GM12878 (cell line): Measurements from ENCODE around the gene PRKCZ. TPM values are rescaled to one million over a fixed set of nuclear protein-coding genes. Genes with fewer than 3 reads are reported as not detected.

Source experiments
- ATAC-seq: fragments of 200-7000 bp; cut with Tn5 transposase; 3 replicates; pipeline ENCODE4 v1.9.1; 2020; ENCODE audit warnings: mild to moderate bottlenecking, moderate library complexity
- BruUV-seq: library from RNA; stranded (reverse); fragments of 400-500 nt; replicated peaks from 2 replicates; lab custom pipeline; 2021; lab: Mats Ljungman, UMichigan
- CTCF ChIA-PET: fragments of 300-600 bp; sonication (Branson Sonifier 250); formaldehyde crosslinking; extraction: SDS; loops from one replicate; lab custom pipeline; 2021; ENCODE audit warnings: inconsistent platforms; lab: Yijun Ruan, JAX
- POLR2A ChIA-PET: fragments of 350-600 bp; formaldehyde crosslinking; extraction: SDS; loops from one replicate; lab custom pipeline; 2021; ENCODE audit warnings: inconsistent platforms; lab: Charles Lee
- RAD21 ChIA-PET: fragments of 300-600 bp; sonication (Branson Sonifier 250); formaldehyde crosslinking; loops from one replicate; lab custom pipeline; 2023; ENCODE audit warnings: antibody characterized with exemption; ENCODE audit not compliant: unreplicated experiment; lab: Charles Lee
- SMC1A ChIA-PET: fragments of 300-600 bp; sonication (Branson Sonifier 250); formaldehyde crosslinking; loops from one replicate; lab custom pipeline; 2023; ENCODE audit not compliant: unreplicated experiment, uncharacterized antibody; lab: Charles Lee
- DNase-seq: peaks from one replicate; pipeline ENCODE4 v3.0.0-alpha.2; 2011; ENCODE audit warnings: low read depth, low spot score
- FAIRE-seq: peaks from 3 replicates; lab custom pipeline; 2011; peaks lifted over from hg19 to GRCh38; lab: Jason Lieb, UNC
- H2AFZ ChIP-seq: 2 replicates; pipeline ENCODE4 v1.6.0; 2011; ENCODE audit warnings: low read depth, low read length, control low read depth; ENCODE audit not compliant: control insufficient read depth
- H3K27ac ChIP-seq: 2 replicates; pipeline ENCODE4 v1.5.1; 2011; ENCODE audit warnings: control low read depth; ENCODE audit not compliant: control insufficient read depth, insufficient read depth
- H3K27me3 ChIP-seq, 2 experiments: replicated peaks in 1 of 2; 2 replicates each; pipeline versions ENCODE4 v1.6.0 to v1.6.1; 2011; ENCODE audit warnings: low read length in 1 of 2; ENCODE audit not compliant: control insufficient read depth in 2 of 2, insufficient read depth in 2 of 2
- H3K36me3 ChIP-seq, 2 experiments: 2 replicates each; pipeline ENCODE4 v1.5.1; 2011; ENCODE audit warnings: low read length in 1 of 2; ENCODE audit not compliant: control insufficient read depth in 2 of 2, insufficient read depth in 2 of 2
- H3K4me1 ChIP-seq: 2 replicates; pipeline ENCODE4 v1.6.1; 2011; ENCODE audit warnings: mild to moderate bottlenecking, low read length, moderate library complexity, mixed read lengths; ENCODE audit not compliant: control insufficient read depth, insufficient read depth
- H3K4me2 ChIP-seq: 2 replicates; pipeline ENCODE4 v1.6.0; 2011; ENCODE audit warnings: control low read depth; ENCODE audit not compliant: control insufficient read depth, insufficient read depth
- H3K4me3 ChIP-seq: fragments of 200-600 bp; sonication (generic); 2 replicates; pipeline ENCODE4 v1.5.1; 2016
- H3K79me2 ChIP-seq: 2 replicates; pipeline ENCODE4 v1.6.0; 2011; ENCODE audit warnings: low read length; ENCODE audit not compliant: control insufficient read depth, insufficient read depth
- H3K9ac ChIP-seq: 2 replicates; pipeline ENCODE4 v1.8.0; 2011; ENCODE audit warnings: low read length, control low read depth, mixed read lengths; ENCODE audit not compliant: control insufficient read depth, insufficient read depth
- H3K9me3 ChIP-seq: replicated peaks from 3 replicates; pipeline ENCODE4 v1.5.1; 2011; ENCODE audit warnings: mild to moderate bottlenecking, low read length; ENCODE audit not compliant: control insufficient read depth, insufficient read depth
- H4K20me1 ChIP-seq: 2 replicates; pipeline ENCODE4 v1.6.0; 2011; ENCODE audit not compliant: control insufficient read depth, insufficient read depth
- CBX3 ChIP-seq: fragments of 200-600 bp; sonication (generic); IDR thresholded peaks from 2 replicates; pipeline ENCODE4 v1.6.1; 2016; ENCODE audit warnings: low read depth, borderline replicate concordance
- CREB1 ChIP-seq: IDR thresholded peaks from 2 replicates; pipeline ENCODE4 v1.6.1; 2012; ENCODE audit warnings: low read depth, mild to moderate bottlenecking, inconsistent platforms
- E4F1 ChIP-seq: fragments of 450-650 bp; IDR thresholded peaks from 2 replicates; pipeline ENCODE4 v1.6.1; 2018; ENCODE audit warnings: borderline replicate concordance, mild to moderate bottlenecking; ENCODE audit not compliant: partially characterized antibody
- HCFC1 ChIP-seq: fragments of 150-350 bp; IDR thresholded peaks from 2 replicates; pipeline ENCODE4 v1.6.1; 2014; ENCODE audit warnings: low read length
- MAX ChIP-seq: IDR thresholded peaks from 2 replicates; pipeline ENCODE4 v1.6.1; 2012; ENCODE audit warnings: low read depth, low read length, improper control_type of control experiment
- MLLT1 ChIP-seq: fragments of 450-650 bp; IDR thresholded peaks from 2 replicates; pipeline ENCODE4 v1.6.1; 2016; ENCODE audit warnings: mild to moderate bottlenecking
- MTA3 ChIP-seq: IDR thresholded peaks from 2 replicates; pipeline ENCODE4 v1.6.1; 2012; ENCODE audit warnings: low read length, inconsistent platforms, borderline replicate concordance
- PAX5 ChIP-seq: IDR thresholded peaks from 2 replicates; pipeline ENCODE4 v1.6.1; 2011; ENCODE audit warnings: low read depth, low read length, borderline replicate concordance
- POLR2A ChIP-seq: IDR thresholded peaks from 2 replicates; pipeline ENCODE4 v1.6.1; 2011; ENCODE audit warnings: low read depth, mild to moderate bottlenecking, low read length
- YBX1 ChIP-seq: fragments of 450-650 bp; IDR thresholded peaks from 2 replicates; pipeline ENCODE4 v1.6.1; 2016; ENCODE audit warnings: antibody characterized with exemption
- ZBTB40 ChIP-seq: fragments of 450-650 bp; IDR thresholded peaks from 2 replicates; pipeline ENCODE4 v1.6.1; 2016; ENCODE audit warnings: mild to moderate bottlenecking, moderate library complexity, borderline replicate concordance
- ZNF217 ChIP-seq: fragments of 450-650 bp; IDR thresholded peaks from 2 replicates; pipeline ENCODE4 v1.6.1; 2017; ENCODE audit warnings: antibody characterized with exemption, mild to moderate bottlenecking
- WGBS: methylation state at CpG from one replicate; pipeline ENCODE4 v1.1.6; 2016; ENCODE audit warnings: low lambda C conversion rate; ENCODE audit not compliant: insufficient replicate concordance, insufficient coverage; ENCODE audit errors: missing lambda C conversion rate; 5-methylcytosine and 5-hydroxymethylcytosine counted together
- in situ Hi-C: fragments of 300-500 bp; cut with MboI; formaldehyde crosslinking; loops from 9 replicates; pipeline ENCODE4 v1.14.3; 2018; ENCODE audit warnings: mixed read lengths
- intact Hi-C: fragments of 100-400 bp; cut with micrococcal nuclease; formaldehyde crosslinking; loops from one replicate; pipeline ENCODE4 v1.14.2; 2022; ENCODE audit not compliant: unreplicated experiment
- polyA plus RNA-seq, 11 experiments: library from polyadenylated mRNA; depleted of rRNA in 4 of 11; unstranded in 6 of 11; stranded (reverse) in 5 of 11; fragments of >200 nt; fragmentation: Nextera tagmentation in 4 of 11; fragmentation: Illumina TruSeq in 1 of 11; extraction: Ambion mirVana in 4 of 11; extraction: Trizol in 1 of 11; gene quantifications; 1 replicate in 1 of 11; 2 replicates in 10 of 11; pipeline versions ENCODE4 v1.2.1 to v1.2.3, GENCODE V29; 2011 to 2016; ENCODE audit warnings: inconsistent platforms in 2 of 11, missing spikeins in 2 of 11, low read depth in 1 of 11
- total RNA-seq, 4 experiments: library from RNA; depleted of rRNA in 3 of 4; stranded (reverse); fragments of >200 nt in 3 of 4; fragmentation: Illumina TruSeq in 1 of 4; extraction: Trizol in 1 of 4; gene quantifications; 2 replicates each; pipeline versions ENCODE4 v1.2.1 to v1.2.3, GENCODE V29; 2013 to 2021

PRKCZ gene
- total and polyA plus RNA-seq, 10 of the 15 experiments (the other 5 are each of a cell fraction or from before 2014, with no cell fraction given) = 0.05 to 1.9 (median 0.64) TPM; not detected in 1

- ChIA-PET POLR2A (interaction anchor here (0.8 to 1.8 kb wide), 9 partner anchors 9 to 353 kb away, joined by 3 to 12 read pairs (median 3); partner anchors contain the start of genes MORN1 and RER1), CTCF (interaction anchor here (0.7 to 3.3 kb wide), 30 partner anchors 10 to 727 kb away, joined by 3 to 98 read pairs (median 4); partner anchors contain the start of genes MORN1, PEX10 and RER1), SMC1A (interaction anchor here (0.7 to 3.2 kb wide), 14 partner anchors 38 to 391 kb away, joined by 3 to 62 read pairs (median 4); partner anchors contain the start of genes MORN1, PEX10, PRXL2B and RER1), RAD21 (interaction anchor here (0.6 to 2.3 kb wide), 22 partner anchors 9 to 360 kb away, joined by 3 to 78 read pairs (median 4); partner anchors contain the start of genes MORN1, PANK4, PEX10 and RER1)
- peak; percentile 75 for FAIRE-seq
- Histone ChIP-seq H2AFZ (peak overlapping the region; percentile 94), H3K79me2 (peaks cover 1% of the 10 kb centered on the region), H3K4me3 (peak overlapping the region; percentile 61), H3K4me1 (peaks cover 10% of the 10 kb centered on the region), H3K27me3 (no peaks in the 10 kb centered on the region), H4K20me1 (no peaks in the 10 kb centered on the region), H3K4me2 (peak overlapping the region; percentile 90), H3K27ac (peak overlapping the region; percentile 89), H3K9ac (peak overlapping the region; percentile 83), H3K9me3 (no peaks in the 10 kb centered on the region), H3K36me3 (no peaks in the 10 kb centered on the region; a peak in 1 of 4 replicates)
- DNase-seq = peak; percentile 43
- peak; percentile 91 for ATAC-seq
- WGBS = 2% methylated on average over 27 of the region's 35 CpGs
- in situ Hi-C loops = loop anchor here (5.0 to 10.0 kb wide), 2 partner anchors 192 to 1230 kb away; no protein-coding TSS in a partner anchor
- no TSS peak for BruUV-seq
- intact Hi-C loops = loop anchor here (1.0 to 5.0 kb wide), 4 partner anchors 117 to 1227 kb away; no protein-coding TSS in a partner anchor
- TF ChIP-seq YBX1 = no peak
- no peak for TF ChIP-seq MLLT1
- peak; percentile 67; the same call in 1 of the 2 replicates for TF ChIP-seq ZNF217
- TF ChIP-seq POLR2A = peak; percentile 54
- TF ChIP-seq MTA3 = no peak
- no peak for TF ChIP-seq MAX
- TF ChIP-seq HCFC1 = 0 out of 2 replicates have a peak, but pooled peaks have one; percentile 24
- no peak for TF ChIP-seq E4F1
- 0 out of 2 replicates have a peak, but pooled peaks have one; percentile 8 for TF ChIP-seq CREB1
- 0 out of 2 replicates have a peak, but pooled peaks have one; percentile 53 for TF ChIP-seq PAX5
- TF ChIP-seq CBX3 = no peak
- TF ChIP-seq ZBTB40 = peak; percentile 76
These were observed 144.9 kb downstream of the PRKCZ start for GRCh38 chr1:2194898-2195673.
